ENCODE results near the gene AK1.

GRCh38 chr9:127905004-127905728, 27.7 kb upstream of the AK1 start:
- TF ChIP-seq CTCF (IDR thresholded peaks at IDR 0.05) (no peak), POLR2AphosphoS5 (IDR thresholded peaks at IDR 0.05) (peak in 2 of 3 donors; percentile 80 to 84), POLR2A (IDR thresholded peaks at IDR 0.05) (peak; percentile 77), EP300 (IDR thresholded peaks at IDR 0.05; ENCODE audit: low read depth) (no peak)
